ENCODE results near the gene NOP53.
A peak's percentile ranks its signal among the peaks of the same experiment; 100 is the strongest.
"Not testable (repeated sequence)": the region's sequence is repeated elsewhere in the genome, so short reads cannot be mapped to it uniquely, and the experiment has no call there.

Gene NOP53

DNA sequence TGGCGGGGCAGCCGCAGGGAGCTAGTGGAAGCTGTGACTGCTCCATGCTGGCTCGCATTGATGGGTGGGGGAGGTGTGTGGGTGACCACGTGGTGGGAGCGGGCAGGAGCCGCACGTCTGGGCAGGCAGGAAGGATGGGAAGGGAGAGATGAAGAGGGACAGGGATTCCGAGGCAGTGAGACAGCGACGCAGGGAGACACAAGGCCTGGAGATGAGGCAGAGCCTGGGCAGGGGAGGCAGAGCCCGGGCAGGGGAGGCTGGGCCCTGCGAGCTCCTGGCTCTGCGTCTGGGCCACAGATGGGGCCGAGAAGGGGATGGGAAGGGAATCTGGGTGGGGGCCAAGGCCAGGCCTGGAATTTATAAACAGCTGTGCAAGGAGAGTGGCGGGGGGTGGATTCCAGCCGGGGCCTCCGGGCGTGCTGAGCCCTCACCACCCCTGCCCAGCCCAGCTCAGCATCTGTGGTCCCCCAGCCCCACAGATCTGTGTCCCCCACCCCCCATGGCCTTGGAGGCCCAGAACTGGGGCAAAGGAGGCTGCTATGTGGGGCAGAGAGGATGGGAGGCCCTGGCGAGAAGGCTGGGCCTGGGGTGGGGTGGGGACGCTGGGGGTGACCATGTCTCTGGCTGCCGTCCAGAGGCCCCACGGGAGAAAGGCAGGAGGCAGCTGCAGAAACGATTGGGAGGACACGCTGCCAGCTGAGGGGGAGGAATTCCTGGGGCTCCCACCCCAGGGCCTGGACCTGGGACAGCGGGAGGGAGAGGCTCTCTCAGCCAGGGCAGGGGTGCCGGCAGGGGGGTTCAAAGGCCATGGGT is 26.1 kb upstream of the NOP53 start:
- DNase-seq, result no peak

DNA sequence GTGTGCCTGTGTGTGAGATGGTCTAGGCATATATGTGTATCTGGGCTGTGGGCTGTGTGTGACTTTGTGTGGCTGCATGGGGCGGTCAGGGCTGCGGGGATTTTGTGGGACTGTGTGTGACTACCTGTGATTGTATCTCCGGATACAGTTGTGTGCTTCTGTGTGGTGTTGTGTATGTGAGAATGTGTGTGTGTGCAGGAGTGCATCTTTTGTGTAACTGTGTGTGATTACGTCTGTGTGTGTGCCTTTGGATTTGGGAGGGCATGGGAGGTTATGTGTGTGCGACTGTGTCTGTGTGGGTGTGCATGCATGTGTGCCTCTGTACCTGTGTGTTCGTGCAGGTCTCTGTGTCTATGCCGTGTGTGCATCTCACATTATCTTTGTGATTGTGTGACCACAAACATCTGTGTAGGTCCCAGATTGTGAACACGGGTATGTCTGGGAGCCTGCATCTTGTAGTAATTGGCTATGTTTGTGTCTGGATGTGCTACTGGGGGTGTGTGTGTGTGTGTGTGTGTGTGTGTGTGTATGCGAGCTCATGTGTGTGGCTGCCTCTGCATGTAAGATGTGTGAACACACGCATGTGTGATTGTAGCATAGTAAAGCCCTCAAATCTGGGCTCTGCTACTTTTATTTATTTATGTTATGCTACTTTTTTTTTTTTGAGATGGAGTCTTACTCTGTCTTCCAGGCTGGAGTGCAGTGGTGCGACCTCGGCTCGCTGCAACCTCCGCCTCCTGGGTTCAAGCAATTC is 24.5 kb upstream of the NOP53 start:
- no peak for DNase-seq

DNA sequence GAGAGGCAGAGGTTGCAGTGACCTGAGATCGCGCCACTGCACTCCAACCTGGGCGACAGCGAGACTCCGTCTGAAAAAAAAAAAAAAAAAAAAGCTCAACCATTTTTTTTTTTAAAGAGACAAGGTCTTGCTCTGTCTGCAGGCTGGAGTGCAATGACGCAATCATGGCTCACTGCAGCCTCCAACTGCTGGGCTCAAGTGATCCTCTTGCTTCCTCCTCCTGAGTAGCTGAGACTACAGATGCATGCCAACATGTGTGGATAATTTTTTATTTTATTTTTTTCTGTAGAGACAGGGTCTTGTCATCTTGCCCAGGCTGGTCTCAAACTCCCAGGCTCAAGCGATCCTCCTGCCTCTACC is 21.8 kb upstream of the NOP53 start:
- DNase-seq, result peak; percentile 20

DNA sequence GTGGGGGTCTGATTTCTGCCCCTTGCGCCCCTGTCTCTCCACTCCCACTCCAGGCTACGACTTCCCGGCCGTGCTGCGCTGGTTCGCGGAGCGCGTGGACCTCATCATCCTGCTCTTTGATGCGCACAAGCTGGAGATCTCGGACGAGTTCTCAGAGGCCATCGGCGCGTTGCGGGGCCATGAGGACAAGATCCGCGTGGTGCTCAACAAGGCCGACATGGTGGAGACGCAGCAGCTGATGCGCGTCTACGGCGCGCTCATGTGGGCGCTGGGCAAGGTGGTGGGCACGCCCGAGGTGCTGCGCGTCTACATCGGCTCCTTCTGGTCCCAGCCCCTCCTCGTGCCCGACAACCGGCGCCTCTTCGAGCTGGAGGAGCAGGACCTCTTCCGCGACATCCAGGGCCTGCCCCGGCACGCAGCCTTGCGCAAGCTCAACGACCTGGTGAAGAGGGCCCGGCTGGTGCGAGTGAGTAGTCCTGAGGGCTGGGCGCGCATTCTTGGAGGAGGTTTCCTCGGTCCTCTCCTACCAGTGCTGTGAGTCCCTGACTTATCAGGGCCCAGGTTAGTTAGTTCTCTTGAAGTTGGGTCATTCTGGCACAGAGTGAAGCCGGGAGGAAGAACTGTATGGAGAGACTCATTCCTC is 19.5 kb upstream of the NOP53 start:
- no peak for DNase-seq

DNA sequence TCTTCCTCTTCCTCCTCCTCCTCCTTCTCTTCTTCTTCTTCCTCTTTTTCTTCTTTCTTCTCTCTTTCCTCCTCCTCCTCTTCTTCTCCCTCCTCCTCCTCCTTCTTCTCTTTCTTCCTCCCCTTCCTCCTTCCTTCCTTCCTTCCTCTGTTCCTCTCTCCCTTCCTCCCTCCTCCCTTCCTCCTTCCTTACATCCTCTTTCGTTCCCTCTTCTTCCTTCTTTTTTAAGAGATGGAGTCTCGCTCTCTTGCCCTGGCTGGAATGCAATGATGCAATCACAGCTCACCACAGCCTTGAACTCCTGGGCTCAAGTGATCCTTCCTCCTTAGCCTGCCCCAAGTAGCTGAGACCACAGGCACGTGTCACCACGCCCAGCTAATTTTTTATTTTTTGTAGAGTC is 18.9 kb upstream of the NOP53 start:
- DNase-seq, result no peak

DNA sequence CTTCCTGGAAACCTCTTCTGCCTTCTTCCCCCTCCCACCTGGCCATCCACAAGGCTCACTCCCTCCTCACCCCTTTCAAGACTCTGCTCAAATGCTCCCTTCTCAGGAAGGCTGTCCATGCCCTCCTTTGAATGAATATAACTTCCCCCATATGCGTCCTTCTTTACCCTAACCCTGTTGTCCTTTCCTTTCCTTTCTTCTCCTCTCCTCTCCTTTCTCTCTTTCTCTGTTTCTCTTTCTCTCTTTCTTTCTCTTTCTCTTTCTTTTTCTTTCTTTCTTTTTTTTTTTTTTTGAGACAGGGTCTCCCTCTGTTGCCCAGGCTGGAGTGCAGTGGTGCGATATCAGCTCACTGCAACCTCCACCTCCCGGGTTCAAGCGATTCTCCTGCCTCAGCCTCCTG is 17.1 kb upstream of the NOP53 start:
- DNase-seq, result not testable (repeated sequence)

DNA sequence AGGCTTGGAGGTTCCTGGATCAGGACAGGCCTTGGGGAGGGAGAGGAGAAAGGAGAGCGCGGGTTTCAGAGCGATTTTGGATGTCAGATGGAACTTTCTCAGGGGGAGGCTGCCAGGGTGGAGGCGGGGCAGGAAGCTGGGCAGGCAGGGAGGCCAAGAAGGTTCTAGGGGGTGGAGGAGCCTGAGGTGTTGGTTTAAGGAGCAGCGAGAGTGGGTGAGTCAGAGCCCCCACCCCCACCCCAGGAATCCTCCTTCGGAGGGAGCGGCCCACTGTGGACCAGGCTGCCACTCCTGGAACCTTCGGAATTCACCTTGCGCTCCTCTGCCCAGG is 15.9 kb upstream of the NOP53 start:
- DNase-seq, result no peak

DNA sequence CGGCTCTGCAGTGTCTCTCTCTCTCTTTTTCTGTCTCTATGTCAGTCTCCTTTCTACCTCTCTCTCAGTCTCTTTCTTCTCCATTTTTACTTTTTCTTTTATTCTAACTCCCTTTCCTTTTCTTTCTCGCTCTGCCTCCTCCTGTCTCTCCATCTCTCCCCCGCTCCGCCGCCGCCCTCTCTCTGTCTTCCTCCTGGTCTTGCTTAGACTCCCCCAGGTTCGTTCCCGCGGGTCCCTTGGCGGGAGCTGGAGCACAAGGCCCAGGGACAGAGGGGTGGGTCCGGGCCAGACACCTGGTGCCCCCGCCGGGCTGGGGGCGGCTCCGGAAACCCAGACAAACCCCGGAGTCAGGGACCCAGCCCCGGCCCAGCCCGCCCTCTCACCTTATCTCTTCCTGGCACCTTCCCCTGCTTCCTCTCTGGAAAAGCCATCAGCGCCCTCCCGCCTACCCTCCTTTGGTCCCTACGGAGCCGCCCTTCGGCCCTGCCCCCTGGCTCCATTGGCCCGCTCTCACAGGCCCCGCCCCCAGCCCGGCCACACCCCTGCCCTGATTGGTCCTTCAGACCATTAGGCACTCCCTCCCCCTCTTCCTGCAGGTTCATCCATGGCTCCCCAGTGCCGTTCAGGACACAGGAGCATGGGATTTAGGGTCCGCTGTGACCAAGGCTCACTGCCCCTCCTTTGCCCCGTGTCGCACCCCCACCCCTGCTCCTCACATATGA is 15.4 kb upstream of the NOP53 start:
- peak; percentile 9 for DNase-seq

DNA sequence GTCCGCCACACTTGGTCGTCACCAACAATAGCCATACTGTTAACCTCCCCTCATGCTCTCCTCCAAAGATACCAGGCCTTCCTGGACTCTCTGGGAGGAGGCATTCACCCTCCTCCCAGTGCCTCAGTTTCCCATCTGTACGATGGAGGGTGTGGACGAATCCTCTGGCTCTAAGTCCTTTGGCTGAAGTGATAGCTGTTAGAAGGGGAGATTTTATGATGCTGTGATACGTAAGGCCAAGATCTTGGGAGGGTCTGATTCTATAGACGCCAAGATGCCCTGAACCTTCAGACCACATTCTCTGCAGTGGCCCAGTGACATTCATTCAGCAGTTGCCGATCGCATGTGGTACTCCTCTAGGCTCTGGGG is 14.8 kb upstream of the NOP53 start:
- DNase-seq, result no peak

DNA sequence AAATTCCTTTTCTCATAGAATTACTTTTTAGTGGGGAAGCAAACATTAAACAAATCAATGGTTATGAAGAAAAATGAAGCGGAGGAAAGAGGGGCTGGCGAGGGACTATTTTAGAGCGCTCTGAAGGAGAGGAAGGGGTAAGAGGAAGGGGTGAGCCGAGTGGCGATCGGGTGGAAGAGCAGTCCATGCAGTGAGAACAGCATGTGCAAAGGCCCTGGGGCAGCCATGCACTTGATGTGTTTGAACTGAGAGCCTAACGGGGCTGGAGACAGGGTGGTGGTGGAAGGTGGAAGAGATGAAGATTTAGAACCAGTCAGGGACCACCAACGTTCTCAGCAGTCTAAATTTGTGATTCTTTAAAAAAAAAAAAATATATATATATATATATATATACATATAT is 14.4 kb upstream of the NOP53 start:
- no peak for DNase-seq

DNA sequence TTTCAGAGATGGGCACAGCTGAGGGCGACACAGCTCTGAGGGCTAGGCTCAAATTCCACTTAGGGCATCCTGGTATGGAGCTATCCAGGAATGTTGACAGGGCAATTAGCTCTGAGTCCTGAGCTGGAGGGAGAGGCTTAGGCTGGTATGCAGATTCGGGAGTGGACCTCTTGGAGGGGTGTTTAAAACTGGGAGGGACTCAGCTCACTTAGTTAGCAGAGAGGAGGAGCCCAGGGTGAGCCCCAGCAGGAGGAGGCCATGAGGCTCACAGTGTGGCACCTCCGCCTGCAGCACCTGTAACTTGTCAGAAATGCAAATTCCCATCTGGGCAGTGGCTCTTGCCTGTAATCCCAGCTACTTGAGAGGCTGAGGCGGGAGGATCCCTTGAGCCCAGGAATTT is 10.2 kb upstream of the NOP53 start:
- no peak for DNase-seq

DNA sequence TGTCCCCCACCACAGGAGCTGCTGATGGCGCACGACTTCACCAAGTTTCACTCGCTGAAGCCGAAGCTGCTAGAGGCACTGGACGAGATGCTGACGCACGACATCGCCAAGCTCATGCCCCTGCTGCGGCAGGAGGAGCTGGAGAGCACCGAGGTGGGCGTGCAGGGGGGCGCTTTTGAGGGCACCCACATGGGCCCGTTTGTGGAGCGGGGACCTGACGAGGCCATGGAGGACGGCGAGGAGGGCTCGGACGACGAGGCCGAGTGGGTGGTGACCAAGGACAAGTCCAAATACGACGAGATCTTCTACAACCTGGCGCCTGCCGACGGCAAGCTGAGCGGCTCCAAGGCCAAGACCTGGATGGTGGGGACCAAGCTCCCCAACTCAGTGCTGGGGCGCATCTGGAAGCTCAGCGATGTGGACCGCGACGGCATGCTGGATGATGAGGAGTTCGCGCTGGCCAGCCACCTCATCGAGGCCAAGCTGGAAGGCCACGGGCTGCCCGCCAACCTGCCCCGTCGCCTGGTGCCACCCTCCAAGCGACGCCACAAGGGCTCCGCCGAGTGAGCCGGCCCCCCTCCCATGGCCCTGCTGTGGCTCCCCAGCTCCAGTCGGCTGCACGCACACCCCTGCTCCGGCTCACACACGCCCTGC is 4.4 kb upstream of the NOP53 start:
- DNase-seq, result no peak

DNA sequence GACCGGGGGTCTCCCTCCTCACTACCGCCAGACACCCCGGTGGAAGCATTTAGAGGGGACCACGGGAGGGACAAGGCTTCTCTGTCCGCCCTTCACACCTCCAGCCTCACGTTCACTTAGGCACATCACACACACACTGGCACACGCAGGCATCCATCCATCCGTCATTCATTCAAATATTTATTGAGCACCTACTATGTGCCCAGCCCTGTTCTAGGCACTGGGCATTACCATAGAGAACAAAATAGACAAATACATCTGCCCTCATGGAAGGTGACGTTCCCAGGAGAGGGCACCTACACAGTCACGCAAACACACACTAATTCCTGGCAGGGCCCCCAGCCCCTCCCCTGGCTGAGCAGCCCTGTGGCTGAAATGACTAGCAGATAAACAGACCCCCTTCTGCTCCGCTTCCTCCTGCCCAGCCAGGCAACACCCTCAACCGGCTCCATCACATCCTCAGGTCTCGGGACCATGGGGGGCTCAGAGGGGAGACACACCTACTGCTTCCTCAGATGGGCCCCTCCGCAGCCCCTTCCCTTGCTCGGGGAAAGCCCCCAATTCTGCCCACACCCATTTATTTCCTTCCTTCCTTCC is 3.7 kb upstream of the NOP53 start:
- DNase-seq, result no peak

DNA sequence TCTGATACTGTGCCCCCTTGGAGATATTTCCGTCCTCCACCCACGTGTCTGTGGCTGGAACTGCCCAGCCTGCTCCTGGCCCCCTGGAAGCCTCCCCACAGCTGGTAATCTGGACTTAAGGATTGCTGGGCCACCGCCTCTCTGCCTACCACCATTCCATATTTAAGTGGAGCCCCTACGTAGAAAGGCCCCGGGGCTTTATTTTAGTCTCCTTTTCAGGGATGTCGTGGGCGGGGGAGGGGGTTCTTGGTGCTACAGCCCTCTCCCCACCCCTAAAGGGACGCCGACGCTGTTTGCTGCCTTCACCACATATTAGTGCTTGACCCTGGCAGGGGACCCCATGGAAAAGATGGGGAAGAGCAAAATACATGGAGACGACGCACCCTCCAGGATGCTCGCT is 2.7 kb upstream of the NOP53 start:
- no peak for DNase-seq

DNA sequence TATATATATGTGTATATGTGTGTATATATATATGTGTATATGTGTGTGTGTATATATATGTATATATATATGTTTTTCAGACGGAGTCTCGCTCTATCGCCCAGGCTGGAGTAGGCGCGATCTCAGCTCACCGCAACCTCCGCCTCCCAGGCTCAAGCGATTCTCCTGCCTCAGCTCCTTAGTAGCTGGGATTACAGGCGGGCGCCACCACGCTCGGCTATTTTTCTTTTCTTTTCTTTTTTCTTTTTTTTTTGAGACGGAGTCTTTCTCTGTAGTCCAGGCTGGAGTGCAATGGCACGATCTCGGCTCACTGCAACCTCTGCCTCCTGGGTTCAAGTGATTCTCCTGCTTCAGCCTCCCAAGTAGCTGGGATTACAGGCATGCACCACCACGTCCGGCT is 783 bp downstream of the NOP53 start:
- not testable (repeated sequence) for DNase-seq

DNA sequence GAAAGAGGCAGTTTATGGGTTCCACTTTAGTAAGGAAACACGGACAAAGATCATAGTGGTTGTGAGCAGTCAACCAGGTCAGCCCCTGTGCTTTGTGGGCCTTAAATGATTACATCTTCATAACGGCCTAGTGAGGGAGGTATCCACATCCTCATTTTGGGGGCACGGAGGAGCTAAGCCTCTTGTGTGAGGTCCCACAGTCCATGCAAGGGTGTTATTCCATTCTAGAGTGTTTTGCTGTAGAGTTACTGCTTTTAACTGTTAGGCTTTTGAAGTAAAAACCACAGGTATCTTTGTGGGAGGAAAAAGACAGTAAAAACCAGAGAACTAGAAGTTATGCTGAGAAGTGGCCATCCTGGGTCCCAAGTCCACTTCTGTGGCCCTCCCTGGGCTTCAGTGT is 4.0 kb downstream of the NOP53 start:
- no peak for DNase-seq

DNA sequence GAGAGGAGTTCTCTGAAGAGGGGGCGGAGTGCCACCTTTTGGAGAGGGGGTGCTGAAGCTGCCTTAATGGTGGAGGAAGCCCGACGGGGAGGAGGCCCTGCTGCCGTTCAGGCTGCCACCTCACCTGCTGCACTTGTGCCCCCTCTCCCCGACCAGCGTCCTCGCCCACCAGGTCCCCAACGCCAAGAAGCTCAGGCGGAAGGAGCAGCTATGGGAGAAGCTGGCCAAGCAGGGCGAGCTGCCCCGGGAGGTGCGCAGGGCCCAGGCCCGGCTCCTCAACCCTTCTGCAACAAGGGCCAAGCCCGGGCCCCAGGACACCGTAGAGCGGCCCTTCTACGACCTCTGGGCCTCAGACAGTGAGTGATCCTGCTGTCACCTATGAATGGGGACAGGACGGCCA is 5.4 kb downstream of the NOP53 start:
- DNase-seq, result no peak

DNA sequence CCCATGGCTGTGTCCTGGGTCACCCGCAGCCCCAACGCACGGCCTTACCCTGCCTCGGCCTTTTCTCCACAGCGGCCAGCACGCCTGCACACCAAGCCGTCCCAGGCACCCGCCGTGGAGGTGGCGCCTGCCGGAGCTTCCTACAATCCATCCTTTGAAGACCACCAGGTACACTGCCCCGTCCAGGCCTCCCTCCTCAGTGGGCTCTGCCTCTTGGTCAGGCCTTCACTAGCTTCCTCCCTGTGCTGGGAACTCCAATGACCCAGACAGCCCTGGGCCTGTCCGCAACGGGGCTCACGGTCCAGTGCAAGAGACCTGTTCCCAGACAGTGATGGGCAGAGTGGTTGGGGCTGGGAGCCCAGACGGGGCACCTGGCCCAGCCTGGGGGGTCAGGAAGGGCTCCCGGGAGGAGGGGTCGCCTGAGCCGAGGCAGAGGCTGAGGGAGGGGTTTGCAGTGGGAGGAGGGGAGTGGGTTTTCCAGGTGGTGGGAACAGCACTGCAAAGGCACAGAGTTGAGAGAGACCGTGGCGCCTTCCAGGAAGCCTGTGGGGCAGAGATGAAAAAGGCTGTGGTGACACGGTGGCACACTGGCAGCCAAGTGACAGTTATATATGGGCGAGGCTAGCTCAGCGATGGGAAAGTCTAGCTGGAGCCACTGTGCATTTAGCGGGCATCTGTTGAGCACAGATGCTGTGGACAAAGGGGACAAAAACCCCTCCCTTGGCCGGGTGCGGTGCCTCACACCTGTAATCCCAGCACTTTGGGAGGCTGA is 7.3 kb downstream of the NOP53 start:
- no peak for DNase-seq

DNA sequence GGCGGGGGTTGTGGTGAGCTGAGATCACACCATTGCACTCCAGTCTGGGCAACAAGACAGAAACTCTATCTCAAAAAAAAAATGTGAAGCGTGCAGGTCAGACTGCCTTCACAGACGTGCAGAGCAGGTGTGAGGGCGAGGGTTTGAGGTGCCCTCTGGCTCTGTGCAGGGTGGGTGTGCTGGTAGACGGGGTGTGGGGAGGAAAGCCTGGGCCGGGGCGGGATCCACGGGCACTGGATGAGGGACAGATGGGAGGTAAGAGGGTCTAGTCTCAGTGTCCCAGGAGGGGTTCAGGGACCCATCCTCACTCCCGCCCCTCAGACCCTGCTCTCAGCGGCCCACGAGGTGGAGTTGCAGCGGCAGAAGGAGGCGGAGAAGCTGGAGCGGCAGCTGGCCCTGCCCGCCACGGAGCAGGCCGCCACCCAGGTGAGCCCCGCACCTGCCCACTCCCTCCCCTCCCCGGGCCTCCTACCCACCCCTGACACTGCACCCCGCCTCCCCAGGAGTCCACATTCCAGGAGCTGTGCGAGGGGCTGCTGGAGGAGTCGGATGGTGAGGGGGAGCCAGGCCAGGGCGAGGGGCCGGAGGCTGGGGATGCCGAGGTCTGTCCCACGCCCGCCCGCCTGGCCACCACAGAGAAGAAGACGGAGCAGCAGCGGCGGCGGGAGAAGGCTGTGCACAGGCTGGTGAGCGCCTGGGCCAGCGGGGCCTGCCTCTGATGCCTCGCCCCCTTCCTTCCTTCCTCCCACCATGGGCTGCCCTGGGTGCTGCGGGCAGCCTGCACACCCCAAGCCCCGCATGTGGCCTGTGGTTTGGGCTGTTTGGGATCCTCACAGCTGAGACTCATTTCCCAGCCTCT is 9.1 kb downstream of the NOP53 start:
- no peak for DNase-seq

DNA sequence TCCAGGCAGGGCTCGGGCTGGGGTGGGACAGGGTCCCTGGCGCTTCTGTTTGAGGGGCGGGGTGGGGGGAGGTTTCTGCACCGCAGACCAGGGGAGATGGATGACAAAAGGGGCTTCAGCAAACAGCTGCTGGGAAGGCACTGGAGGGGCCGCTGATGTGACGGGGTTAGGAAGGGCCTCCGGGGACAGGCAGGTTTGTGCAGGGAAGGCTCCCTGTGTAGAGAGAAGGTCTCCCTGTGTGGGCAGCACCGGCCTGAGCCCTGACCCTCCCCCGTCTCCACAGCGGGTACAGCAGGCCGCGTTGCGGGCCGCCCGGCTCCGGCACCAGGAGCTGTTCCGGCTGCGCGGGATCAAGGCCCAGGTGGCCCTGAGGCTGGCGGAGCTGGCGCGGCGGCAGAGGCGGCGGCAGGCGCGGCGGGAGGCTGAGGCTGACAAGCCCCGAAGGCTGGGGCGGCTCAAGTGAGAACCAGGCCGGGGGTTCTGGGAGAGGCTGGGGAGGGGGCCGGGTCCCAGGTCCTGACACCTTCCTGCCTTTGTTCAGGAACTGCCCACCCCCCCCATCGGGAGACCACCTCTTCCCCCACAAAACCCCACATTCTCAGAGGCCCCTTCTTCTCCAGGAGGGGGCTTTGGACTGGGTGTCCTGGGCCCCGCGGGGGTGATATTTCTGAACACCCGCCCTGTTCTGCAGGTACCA is 9.9 kb downstream of the NOP53 start:
- DNase-seq, result no peak

Measured in NCI-H1436 (cell line).